Colonic mucosa (tissue), 4 donors: ENCODE data around the gene HNRNPH2. TPM values are rescaled to one million over a fixed set of nuclear protein-coding genes. Genes with fewer than 3 reads are reported as not detected.

Experiments used
- DNase-seq: peaks from one replicate; pipeline ENCODE4 v3.0.0-alpha.2; 2020
- H3K27ac ChIP-seq: fragments of 200-600 bp; one replicate; pipeline ENCODE4 v1.8.0; 2021
- H3K27me3 ChIP-seq: fragments of 200-600 bp; one replicate; pipeline ENCODE4 v1.8.0; 2021
- H3K36me3 ChIP-seq: fragments of 200-600 bp; one replicate; pipeline ENCODE4 v1.8.0; 2021
- H3K4me1 ChIP-seq: fragments of 200-600 bp; one replicate; pipeline ENCODE4 v1.8.0; 2021; ENCODE audit warnings: mild to moderate bottlenecking
- H3K4me3 ChIP-seq: fragments of 200-600 bp; one replicate; pipeline ENCODE4 v1.8.0; 2021
- H3K9ac ChIP-seq, 2 donors: one replicate each; pipeline ENCODE4 v1.7.0; 2013; ENCODE audit warnings: control low read depth in 2 of 2, low read depth in 2 of 2, low read length in 2 of 2
- H3K9me3 ChIP-seq: fragments of 200-600 bp; one replicate; pipeline ENCODE4 v1.8.0; 2021
- intact Hi-C: fragments of 100-400 bp; cut with DNase I; formaldehyde crosslinking; loops from one replicate; pipeline ENCODE4 v1.14.1; 2022
- total RNA-seq, 2 donors: library from RNA; stranded (reverse); fragmentation: NEBNext Ultra II Directional in 1 of 2; extraction: Animal tissue kit (Norgen Biotek cat#: 25700) in 1 of 2; gene quantifications; one replicate each; pipeline ENCODE4 v1.2.1, GENCODE V29; 2021
- TF ChIP-seq, protein P1 (sequence below): fragments of 200-600 bp; IDR thresholded peaks from one replicate; pipeline ENCODE4 v1.8.0; 2022; ENCODE audit warnings: antibody characterized with exemption, mild to moderate bottlenecking
- donor health status: healthy.
- donor health status: DM: no; HTN: no; CAD: no.
- donor health status: DM: no; HTN: no; CAD: no.

HNRNPH2 gene
- total RNA-seq, 2 donors from 2014 or later = 61.7 to 72.1 TPM

DNA sequence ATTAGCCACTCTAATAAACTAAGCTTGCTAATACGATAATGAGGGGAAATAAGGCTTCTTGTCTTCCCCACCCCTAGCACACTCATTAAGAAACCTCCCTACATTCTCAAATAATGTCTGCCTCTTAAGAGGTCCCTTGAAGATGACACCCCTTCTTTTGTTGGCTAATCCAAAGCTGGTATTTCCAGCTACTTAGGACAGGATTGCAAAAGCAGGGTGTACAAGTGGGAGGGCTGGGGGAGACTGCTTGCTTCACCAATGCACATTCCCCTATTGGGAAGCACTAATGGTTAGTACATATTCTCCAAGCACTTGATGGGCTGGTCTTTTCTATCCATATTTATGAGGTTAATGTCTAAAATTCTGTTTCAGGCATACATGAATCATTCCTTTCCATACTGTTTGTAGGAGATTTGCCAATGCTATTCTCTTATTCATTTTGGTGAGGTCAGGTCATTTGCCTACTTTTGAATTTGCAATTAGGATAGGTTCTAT, 42.7 kb upstream of the HNRNPH2 start:
- no peaks in the 10 kb centered on the region for H3K9me3 ChIP-seq
- H3K27me3 ChIP-seq = no peaks in the 10 kb centered on the region
- no peak overlapping the region for H3K27ac ChIP-seq
- no peak overlapping the region for H3K4me3 ChIP-seq
- H3K4me1 ChIP-seq = no peaks in the 10 kb centered on the region
- H3K9ac ChIP-seq = no peak overlapping the region
- TF ChIP-seq, protein P1, sequence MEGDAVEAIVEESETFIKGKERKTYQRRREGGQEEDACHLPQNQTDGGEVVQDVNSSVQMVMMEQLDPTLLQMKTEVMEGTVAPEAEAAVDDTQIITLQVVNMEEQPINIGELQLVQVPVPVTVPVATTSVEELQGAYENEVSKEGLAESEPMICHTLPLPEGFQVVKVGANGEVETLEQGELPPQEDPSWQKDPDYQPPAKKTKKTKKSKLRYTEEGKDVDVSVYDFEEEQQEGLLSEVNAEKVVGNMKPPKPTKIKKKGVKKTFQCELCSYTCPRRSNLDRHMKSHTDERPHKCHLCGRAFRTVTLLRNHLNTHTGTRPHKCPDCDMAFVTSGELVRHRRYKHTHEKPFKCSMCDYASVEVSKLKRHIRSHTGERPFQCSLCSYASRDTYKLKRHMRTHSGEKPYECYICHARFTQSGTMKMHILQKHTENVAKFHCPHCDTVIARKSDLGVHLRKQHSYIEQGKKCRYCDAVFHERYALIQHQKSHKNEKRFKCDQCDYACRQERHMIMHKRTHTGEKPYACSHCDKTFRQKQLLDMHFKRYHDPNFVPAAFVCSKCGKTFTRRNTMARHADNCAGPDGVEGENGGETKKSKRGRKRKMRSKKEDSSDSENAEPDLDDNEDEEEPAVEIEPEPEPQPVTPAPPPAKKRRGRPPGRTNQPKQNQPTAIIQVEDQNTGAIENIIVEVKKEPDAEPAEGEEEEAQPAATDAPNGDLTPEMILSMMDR = no peak
- no peaks in the 10 kb centered on the region for H3K36me3 ChIP-seq
- DNase-seq = no peak
- intact Hi-C loops = no loop called here

- intact Hi-C loops = no loop called here
- H3K9ac ChIP-seq = no peak overlapping the region
- H3K4me1 ChIP-seq = no peaks in the 10 kb centered on the region
- TF ChIP-seq, protein P1 = no peak
- no peak overlapping the region for H3K4me3 ChIP-seq
- H3K27me3 ChIP-seq = no peaks in the 10 kb centered on the region
- H3K9me3 ChIP-seq = no peaks in the 10 kb centered on the region
- DNase-seq = no peak
- no peaks in the 10 kb centered on the region for H3K36me3 ChIP-seq
- H3K27ac ChIP-seq = no peak overlapping the region
These were observed 39.2 kb upstream of the HNRNPH2 start for GRCh38 chrX:101368800-101369199.

DNA sequence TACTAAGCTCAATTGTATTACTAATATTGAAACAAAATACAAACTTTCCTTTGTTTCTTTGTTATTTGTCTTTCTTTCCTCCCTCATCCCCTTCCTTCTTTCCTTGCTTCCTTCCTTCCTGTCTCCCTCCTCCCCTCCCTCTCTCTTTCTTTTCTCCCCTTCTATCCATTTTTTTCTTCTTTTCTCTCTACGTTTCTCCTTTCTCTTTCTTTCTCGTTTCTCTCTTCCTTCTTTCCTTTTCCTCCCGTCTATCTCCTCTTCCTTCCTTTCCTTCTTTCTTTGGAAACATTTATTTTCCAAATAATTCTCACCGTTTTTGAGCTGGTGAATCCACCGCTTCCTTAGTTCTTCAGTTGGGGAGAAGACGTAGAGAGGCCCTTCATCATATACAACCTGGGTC, 38.3 kb upstream of the HNRNPH2 start:
- DNase-seq = no peak
- Histone ChIP-seq H3K4me1 (no peaks in the 10 kb centered on the region), H3K27ac (no peak overlapping the region), H3K9ac (no peak overlapping the region), H3K27me3 (no peaks in the 10 kb centered on the region), H3K9me3 (no peaks in the 10 kb centered on the region), H3K4me3 (no peak overlapping the region), H3K36me3 (no peaks in the 10 kb centered on the region)
- TF ChIP-seq, protein P1 = no peak
- intact Hi-C loops = no loop called here

GRCh38 chrX:101370888-101371504, 37.0 kb upstream of the HNRNPH2 start:
- no peak overlapping the region for H3K4me3 ChIP-seq

GRCh38 chrX:101377547-101377946, 30.5 kb upstream of the HNRNPH2 start:
- Histone ChIP-seq H3K27me3 (no peaks in the 10 kb centered on the region), H3K27ac (no peak overlapping the region), H3K4me1 (no peaks in the 10 kb centered on the region), H3K9ac (no peak overlapping the region), H3K36me3 (no peaks in the 10 kb centered on the region), H3K4me3 (no peak overlapping the region), H3K9me3 (no peaks in the 10 kb centered on the region)
- DNase-seq = no peak
- TF ChIP-seq, protein P1 = no peak
- intact Hi-C loops = no loop called here

More at GRCh38 chrX:101370888-101371504, 37.0 kb upstream of the HNRNPH2 start:
- TF ChIP-seq, protein P1 = no peak
- H3K27ac ChIP-seq = no peak overlapping the region
- H3K27me3 ChIP-seq = no peaks in the 10 kb centered on the region
- no peak overlapping the region for H3K9ac ChIP-seq
- H3K36me3 ChIP-seq = no peaks in the 10 kb centered on the region
- H3K4me1 ChIP-seq = no peaks in the 10 kb centered on the region
- intact Hi-C loops = no loop called here
- no peaks in the 10 kb centered on the region for H3K9me3 ChIP-seq
- DNase-seq = no peak
